NCI-H2029 (cell line): Measurements from ENCODE around the gene ERBB4.
"Not testable (repeated sequence)": the region's sequence is repeated elsewhere in the genome, so short reads cannot be mapped to it uniquely, and the experiment has no call there.

Experiments
- DNase-seq: peaks from one replicate; lab custom pipeline; 2025; lab: John Stamatoyannopoulos, UW

Gene ERBB4

GRCh38 chr2:211592006-211592405, 946.6 kb downstream of the ERBB4 start:
- not testable (repeated sequence) for DNase-seq

- no peak for DNase-seq
Measured at GRCh38 chr2:211591426-211591825, 947.2 kb downstream of the ERBB4 start.

- DNase-seq: no peak
Measured at GRCh38 chr2:211568439-211568838, 970.2 kb downstream of the ERBB4 start.

DNA sequence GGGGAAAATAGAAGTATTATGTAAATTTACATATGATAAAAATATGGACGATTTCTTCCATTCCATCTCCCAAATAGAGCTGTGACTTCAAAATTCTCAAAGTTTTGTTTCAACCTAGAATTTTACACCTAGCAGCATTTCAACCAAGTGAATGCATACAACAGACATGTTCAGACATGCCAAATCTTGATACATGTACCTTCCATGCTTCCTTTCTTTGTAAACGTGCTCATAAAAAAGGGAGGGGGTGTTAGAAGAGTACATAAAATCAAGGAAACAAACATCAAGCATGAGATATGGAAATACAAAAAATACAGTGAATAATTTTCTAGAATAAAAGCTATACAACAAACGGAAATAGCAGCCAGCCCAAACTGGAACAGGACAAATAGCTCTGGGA, 974.2 kb downstream of the ERBB4 start:
- DNase-seq: no peak

DNA sequence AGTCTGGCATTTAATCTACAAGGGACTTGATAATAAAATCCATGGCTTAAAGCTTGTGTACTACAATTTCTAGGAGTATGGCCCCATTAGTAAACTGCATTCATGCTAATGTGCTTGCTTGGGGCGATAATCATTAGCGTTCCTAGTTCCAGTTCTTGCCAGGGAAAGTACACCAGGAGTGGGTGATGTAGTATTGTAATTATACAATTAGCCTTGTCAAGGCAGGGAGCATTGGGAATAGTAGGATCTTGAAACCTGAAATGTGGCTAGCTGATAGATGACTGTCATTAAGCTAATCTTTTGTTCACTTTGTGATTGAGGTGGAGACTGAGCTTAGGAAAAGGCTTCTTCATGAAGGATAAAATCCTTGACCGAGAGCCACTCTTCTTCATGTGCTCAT, 993.0 kb downstream of the ERBB4 start:
- DNase-seq: no peak

GRCh38 chr2:211534632-211535031, 1004.0 kb downstream of the ERBB4 start:
- no peak for DNase-seq

DNA sequence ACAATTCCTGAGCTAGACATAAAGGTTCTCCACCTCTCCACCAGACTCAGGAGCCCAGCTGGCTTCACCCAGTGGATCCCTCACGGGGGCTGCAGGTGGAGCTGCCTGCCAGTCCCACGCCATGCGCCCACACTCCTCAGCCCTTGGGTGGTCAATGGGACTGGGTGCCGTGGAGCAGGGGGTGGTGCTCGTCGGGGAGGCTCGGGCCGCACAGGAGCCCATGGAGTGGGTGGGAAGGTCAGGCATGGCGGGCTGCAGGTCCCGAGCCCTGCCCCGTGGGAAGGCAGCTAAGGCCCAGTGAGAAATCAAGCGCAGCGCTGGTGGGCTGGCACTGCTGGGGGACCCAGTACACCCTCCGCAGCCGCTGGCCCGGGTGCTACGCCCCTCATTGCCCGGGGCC, 1014.4 kb downstream of the ERBB4 start:
- not testable (repeated sequence) for DNase-seq

- DNase-seq: no peak
Measured at GRCh38 chr2:211516537-211516936, 1022.1 kb downstream of the ERBB4 start.

DNA sequence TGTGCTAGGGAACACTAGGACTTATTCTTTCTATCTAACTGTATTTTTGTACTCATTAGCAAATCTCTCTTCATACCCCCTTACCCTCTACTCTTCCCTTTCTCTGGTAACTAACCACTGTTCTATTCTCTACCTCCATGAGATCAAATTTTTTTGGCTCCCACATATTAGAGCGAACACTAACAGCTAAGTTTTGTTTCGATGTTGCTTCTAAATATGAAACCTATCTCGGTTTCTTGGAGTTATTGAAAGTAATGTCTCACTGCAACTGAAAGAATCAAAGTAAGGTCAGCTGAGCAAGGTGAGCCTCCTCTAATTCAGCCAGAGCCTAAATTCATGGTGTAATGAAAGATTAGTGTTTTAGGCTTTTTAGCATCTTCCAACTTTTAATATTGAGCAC, 1024.6 kb downstream of the ERBB4 start:
- DNase-seq: no peak

- no peak for DNase-seq
Measured at GRCh38 chr2:211513446-211513845, 1025.2 kb downstream of the ERBB4 start.

DNA sequence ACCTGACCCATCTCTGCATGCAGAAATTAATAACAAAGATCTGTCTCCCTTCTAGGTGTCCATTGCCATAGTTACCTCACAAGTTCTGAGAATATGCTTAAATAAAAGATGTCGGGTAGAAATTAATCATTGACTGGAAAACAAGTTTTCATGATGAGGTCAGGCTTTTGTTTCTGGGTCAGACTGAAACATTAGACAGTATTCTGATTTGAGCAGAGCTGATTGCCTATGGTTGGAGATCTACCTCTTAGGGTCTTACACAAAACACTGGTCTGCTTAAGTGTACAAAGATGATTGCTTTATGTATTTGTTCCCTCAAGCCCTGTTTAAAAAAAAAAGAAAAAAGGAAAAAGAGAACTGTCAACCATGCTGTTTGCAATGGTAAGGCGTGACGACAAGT, 1025.8 kb downstream of the ERBB4 start:
- DNase-seq: no peak

DNA sequence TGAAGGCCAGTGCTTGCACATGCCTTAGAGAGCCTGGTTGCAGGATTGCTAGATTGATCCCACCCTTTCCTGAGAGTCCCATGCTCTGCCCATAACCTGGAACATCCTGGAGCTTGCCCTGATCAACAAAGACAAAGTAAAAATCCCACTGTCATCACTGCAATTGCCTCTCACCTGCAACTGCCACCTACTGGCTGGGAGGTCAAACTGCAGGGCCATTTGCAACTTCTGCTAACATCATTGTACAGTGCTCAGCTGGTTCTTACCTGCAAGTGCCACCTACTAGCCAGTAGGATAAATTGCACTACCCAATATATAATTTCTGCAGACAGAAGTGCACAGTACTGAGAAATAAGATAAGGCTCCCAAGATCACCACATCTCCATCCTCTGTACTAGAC, 1034.7 kb downstream of the ERBB4 start:
- no peak for DNase-seq

GRCh38 chr2:211503198-211503597, 1035.4 kb downstream of the ERBB4 start:
- DNase-seq: no peak

- DNase-seq: no peak
Measured at GRCh38 chr2:211498551-211499205, 1039.9 kb downstream of the ERBB4 start.

DNA sequence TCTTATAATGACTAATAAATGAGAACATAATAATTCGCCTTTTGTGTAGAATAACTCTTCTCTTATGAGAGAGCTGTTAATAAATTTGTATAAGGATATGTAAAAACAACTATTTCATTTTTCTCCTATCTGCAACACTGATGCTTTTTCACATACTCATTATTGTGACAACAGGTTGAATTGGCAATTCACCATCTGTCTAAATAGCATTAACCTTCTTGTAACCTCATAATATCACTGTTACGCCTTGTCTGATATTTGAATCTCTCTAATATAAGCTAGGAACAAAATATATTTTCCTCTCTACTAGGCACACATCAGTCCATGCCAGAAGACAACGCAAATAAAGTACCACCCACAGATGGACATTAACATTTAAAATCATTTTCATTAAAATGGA, 1043.3 kb downstream of the ERBB4 start:
- no peak for DNase-seq

DNA sequence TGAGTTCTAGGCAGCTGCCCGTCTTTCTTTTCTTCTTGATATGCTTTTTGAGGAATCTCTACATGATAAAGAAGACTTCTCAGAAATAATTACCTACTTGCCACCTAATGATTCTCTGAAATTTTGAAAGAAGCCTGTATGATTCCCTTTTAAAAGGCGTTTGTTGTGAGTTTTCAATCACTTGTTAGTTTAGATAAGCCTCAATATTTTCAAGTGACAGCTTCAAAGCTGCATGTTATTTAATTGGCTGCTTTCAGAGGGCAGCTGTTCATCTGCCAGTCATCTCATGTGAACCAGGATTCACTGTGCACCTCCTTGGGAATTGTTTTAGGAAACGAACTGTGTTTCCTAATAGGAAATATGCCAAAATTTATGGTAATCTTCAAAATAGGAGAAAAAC, 1044.1 kb downstream of the ERBB4 start:
- DNase-seq: no peak

DNA sequence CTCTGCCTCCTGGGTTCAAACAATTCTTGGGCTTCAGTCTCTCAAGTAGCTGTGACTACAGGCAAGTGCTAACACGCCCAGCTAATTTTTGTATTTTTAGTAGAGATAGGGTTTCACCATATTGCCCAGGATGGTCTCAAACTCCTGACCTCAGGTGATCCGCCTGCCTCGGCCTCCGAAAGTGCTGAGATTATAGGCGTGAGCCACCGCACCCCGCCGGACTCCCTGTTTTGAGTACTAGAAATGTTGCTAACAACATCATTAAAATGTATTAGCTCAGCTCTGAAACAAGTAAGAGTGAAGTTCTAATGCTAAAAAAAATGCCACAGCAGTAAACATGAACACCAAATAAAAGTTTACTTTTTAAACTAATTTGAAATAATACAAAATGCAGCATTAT, 1044.5 kb downstream of the ERBB4 start:
- DNase-seq: no peak

- DNase-seq: no peak
Measured at GRCh38 chr2:211487733-211488132, 1050.9 kb downstream of the ERBB4 start.

DNA sequence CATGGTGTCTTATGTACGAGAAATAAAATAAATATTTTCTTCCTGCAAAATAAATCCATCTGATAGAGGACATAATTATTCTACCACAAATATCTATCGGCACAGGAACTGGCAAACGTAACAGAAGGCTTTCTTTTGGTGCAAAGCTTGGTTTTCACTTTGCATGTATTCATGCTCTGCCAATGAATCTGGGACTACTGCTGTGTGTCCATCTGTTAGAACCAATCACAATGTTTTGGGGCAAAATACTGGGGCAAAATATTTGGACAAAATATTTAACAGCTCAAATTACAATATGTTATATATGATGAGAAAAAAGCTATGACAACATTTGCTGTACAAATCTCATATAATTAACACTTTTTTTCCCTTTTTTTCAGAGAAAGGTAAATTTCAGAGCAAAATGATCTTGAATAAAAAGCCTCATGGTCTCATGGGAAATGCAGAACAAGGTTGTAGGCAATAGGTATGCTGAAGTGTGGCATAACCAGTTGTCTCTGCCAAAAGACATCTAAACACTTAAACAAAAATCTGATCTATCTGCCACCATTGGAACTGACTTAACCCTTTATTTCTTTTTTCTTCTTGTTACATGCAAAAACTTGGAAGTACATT, 1059.0 kb downstream of the ERBB4 start:
- DNase-seq: no peak

DNA sequence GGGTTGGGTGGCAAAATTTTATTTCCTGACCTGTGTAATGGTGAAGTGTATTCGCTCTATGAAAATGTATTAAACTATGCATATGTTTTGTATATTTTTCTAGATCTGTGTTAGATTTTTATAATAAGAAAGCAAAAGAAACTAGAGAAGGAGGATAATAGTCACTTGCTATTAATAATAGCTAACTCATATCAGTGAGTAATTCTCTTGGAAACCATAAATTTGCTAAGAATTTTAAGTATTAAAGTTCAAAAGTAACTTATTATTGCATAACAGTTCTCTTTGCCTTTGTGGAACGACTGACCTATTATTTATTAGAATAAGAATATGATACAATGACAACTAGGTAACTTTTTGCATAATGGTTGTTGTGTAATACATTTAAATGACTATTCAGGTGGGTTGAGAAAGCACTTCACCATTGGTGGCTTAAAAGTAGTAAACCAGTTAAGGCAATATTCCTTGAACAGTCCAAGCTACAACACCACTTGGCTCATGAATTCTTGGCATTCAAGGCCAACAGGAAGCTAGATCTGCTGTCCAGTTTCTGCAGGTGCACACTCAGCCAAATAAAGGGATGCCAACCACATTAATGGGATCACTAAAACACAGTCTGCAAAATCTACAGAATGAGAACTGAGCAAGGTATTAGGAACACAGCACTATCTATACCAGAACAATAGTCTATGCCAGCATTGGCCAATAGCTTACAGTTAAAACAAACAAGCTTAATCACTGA, 1060.9 kb downstream of the ERBB4 start:
- no peak for DNase-seq

DNA sequence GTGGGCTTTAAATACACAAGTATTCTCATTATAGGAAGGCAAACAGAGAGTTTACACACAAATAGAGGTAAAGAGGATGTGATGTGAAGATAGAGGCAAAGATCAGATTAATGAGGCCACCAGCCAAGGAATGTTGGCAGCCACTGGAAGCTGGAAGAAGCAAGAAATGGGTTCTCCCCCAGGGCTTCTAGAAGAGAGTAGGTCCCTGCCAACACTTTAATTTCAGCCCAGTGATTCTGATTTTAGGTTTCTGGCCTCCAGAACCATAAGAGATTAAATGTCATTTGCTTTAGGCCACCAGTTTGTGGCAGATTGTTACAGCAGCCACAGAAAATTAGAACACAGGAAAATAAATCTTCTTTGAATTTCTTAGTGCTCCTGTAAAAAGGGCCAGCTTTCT, 1065.5 kb downstream of the ERBB4 start:
- DNase-seq: no peak

- no peak for DNase-seq
Measured at GRCh38 chr2:211469664-211470059, 1068.9 kb downstream of the ERBB4 start.

GRCh38 chr2:211468877-211469663, 1069.5 kb downstream of the ERBB4 start:
- DNase-seq: no peak
